PFSK-1 (cell line): ENCODE results near the gene KCNMB2.

Experiments
- POLR2AphosphoS5 ChIP-seq: IDR thresholded peaks from 2 replicates; pipeline ENCODE4 v1.6.1; 2012; ENCODE audit warnings: low read depth, mild to moderate bottlenecking, control low read depth, low read length, moderate library complexity
- SIN3A ChIP-seq: IDR thresholded peaks from 2 replicates; pipeline ENCODE4 v1.6.1; 2012; ENCODE audit warnings: mild to moderate bottlenecking, low read length, moderate library complexity, borderline replicate concordance; ENCODE audit not compliant: insufficient read depth
- TAF1 ChIP-seq: IDR thresholded peaks from 2 replicates; pipeline ENCODE4 v1.6.1; 2012; ENCODE audit warnings: low read length, control low read depth, borderline replicate concordance; ENCODE audit not compliant: insufficient read depth
- TF ChIP-seq, protein P1 (sequence below), 2 experiments: IDR thresholded peaks; 2 replicates each; pipeline versions ENCODE4 v1.6.1 to v1.8.0; 2011 to 2012; ENCODE audit warnings: low read depth in 2 of 2, low read length in 2 of 2, control low read depth in 1 of 2, inconsistent platforms in 1 of 2, mild to moderate bottlenecking in 1 of 2, moderate library complexity in 1 of 2; ENCODE audit not compliant: insufficient read depth in 1 of 2

DNA sequence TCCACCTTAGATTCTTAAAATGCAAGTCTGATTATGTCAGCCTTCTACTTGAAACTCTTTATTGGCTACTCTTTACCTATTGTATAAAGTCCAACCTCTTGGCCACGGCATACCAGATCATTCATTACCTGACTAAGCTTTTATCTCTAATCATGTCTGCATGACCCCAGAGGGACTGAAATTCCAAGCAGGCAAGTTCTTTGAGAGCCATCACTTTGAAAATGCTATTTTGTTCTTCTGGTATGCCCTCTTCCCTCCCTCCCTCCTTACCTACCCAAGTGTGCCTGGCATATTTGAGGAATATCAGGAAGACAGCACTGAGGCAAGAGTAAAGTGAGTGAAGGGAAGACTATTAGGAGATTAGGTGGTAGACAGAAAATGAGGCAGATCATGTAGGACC, 57.5 kb downstream of the KCNMB2 start:
- TF ChIP-seq, protein P1, sequence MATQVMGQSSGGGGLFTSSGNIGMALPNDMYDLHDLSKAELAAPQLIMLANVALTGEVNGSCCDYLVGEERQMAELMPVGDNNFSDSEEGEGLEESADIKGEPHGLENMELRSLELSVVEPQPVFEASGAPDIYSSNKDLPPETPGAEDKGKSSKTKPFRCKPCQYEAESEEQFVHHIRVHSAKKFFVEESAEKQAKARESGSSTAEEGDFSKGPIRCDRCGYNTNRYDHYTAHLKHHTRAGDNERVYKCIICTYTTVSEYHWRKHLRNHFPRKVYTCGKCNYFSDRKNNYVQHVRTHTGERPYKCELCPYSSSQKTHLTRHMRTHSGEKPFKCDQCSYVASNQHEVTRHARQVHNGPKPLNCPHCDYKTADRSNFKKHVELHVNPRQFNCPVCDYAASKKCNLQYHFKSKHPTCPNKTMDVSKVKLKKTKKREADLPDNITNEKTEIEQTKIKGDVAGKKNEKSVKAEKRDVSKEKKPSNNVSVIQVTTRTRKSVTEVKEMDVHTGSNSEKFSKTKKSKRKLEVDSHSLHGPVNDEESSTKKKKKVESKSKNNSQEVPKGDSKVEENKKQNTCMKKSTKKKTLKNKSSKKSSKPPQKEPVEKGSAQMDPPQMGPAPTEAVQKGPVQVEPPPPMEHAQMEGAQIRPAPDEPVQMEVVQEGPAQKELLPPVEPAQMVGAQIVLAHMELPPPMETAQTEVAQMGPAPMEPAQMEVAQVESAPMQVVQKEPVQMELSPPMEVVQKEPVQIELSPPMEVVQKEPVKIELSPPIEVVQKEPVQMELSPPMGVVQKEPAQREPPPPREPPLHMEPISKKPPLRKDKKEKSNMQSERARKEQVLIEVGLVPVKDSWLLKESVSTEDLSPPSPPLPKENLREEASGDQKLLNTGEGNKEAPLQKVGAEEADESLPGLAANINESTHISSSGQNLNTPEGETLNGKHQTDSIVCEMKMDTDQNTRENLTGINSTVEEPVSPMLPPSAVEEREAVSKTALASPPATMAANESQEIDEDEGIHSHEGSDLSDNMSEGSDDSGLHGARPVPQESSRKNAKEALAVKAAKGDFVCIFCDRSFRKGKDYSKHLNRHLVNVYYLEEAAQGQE (IDR thresholded peaks at IDR 0.05; ENCODE audit: insufficient read depth in 1 of 2, low read depth in 2 of 2, low read length in 2 of 2): no peak
- TF ChIP-seq SIN3A (no peak), TAF1 (no peak), POLR2AphosphoS5 (no peak)
